Stimulated activated CD4-positive, alpha-beta T cell treated with anti-CD3 and anti-CD28 coated beads, TNF-alpha, amount 100 ng/mL, for 4 hours (primary cell): ENCODE results near the gene TUBG2.
"Not testable (repeated sequence)": the region's sequence is repeated elsewhere in the genome, so short reads cannot be mapped to it uniquely, and the experiment has no call there.

Experiments used
- DNase-seq, 3 experiments: peaks; one replicate each; pipeline ENCODE4 v3.0.0-alpha.2; 2020; ENCODE audit warnings: low read depth in 3 of 3

Gene TUBG2

GRCh38 chr17:42655528-42655927 is 3.6 kb upstream of the TUBG2 start:
- no peak for DNase-seq

GRCh38 chr17:42657824-42658588 is 1.1 kb upstream of the TUBG2 start:
- DNase-seq: no peak

DNA sequence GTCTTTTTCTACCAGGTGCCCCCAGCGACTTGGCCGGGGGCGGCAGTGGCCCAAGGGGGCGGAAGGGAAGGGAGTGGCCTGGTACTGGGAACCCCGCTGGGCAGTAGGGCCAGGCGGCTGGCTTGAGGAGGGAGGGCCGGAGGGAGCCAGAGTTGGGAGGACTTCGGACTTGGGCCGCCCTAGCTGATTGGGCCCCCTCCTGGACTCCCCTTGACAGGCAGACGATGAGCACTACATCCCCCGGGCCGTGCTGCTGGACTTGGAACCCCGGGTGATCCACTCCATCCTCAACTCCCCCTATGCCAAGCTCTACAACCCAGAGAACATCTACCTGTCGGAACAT is 819 bp downstream of the TUBG2 start:
- not testable (repeated sequence) for DNase-seq

DNA sequence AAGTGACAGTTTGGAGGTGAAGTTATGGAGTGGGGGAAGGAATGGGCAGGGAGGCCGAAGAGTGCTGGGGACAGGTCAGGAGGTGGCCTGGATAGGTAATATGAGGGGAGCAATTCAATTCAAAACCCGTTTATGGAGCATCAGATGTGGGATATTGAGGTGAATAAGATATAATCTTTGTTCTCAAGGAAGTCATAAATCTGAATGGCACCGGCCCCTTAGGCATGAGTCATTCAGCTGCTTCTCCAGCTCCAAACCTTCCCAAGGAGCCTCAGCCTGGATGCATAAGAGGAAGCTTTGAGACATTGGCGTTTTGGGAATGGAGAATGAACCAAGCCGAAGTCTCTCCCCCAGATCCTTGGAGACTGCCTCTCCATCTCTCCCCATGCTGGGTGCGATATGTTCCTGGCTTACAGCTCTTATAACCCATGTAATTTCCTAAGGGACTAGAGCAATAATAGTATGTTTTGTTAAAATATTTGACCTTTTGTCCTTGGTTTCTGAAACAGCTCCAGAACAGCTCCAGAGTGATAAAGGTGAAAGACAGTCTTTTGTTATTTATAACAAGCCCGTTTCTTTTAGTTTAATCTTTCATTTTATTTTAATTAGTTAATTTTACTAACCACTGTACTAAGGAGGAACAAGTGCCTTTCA is 1.7 kb downstream of the TUBG2 start:
- DNase-seq: no peak

GRCh38 chr17:42665581-42666001 is 6.5 kb downstream of the TUBG2 start:
- DNase-seq: no peak

DNA sequence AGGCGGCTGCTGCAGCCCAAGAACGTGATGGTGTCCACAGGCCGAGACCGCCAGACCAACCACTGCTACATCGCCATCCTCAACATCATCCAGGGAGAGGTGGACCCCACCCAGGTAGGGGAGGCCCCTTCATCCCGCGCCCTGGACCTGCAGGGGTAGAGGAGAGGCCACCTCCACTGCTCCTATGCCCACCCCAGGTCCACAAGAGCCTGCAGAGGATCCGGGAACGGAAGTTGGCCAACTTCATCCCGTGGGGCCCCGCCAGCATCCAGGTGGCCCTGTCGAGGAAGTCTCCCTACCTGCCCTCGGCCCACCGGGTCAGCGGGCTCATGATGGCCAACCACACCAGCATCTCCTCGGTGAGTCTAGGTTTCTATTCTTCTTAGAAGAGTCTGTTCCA is 7.0 kb downstream of the TUBG2 start:
- DNase-seq: not testable (repeated sequence)

- DNase-seq: no peak
Observed at GRCh38 chr17:42667088-42667951, 8.2 kb downstream of the TUBG2 start.

DNA sequence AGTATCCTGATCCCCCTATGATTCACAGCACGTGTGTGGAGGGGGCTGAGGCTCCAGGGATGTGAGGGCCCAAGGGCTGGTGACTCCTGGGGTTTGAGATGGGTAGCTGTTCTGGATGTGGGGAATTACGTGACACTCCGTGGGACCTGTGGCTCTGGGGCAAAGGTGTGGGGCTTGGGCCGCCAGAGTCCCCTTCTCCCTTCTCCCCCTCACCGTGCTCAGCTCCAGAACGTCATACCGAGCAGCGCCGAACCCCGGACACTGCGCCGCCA is 10.6 kb downstream of the TUBG2 start:
- no peak for DNase-seq

GRCh38 chr17:42669977-42670788 is 11.1 kb downstream of the TUBG2 start:
- DNase-seq: no peak

DNA sequence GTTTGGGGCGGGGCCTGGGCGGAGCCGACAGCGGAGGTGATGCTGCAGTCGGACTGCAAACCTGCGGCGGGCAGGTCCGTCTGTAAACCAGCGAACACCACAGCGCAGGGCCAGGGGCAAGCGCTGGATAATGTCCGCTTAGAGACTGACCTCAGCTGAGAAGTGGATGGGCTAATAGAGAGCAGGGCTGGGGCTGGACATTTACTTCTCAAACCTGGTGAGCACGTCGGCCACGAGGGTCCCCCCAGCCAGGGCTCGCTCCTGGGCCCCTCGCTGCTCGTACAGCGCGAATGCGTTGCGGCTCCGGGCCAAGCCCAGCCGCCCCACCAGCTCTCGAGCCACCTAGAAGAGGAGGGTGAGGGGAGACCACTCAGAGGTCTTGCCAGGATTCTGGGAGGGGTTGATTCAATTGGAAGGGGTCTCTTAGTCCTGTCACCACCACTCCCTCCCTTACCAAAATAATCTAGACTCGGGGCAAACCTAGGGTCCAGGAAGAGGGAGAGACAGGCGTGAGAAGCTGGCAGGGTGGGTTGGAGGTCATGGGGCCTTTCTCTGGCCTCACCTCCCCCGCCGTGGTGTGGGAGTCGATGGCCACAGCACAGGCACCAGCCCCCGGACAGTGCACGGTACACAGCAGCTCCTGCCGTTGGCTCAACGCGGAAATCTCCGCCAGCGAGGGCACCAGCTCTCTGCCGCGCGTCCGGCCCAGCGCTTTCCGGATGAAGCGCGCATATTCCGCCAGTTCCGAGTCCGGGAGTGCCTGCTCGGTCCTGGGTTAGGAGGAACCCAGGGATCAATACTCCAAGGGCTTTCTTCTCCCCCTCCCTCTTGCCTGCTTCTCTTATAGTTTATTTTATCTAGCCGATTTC is 11.9 kb downstream of the TUBG2 start:
- no peak for DNase-seq

GRCh38 chr17:42672038-42672437 is 13.0 kb downstream of the TUBG2 start:
- no peak for DNase-seq

GRCh38 chr17:42673266-42673884 is 14.3 kb downstream of the TUBG2 start:
- no peak for DNase-seq

GRCh38 chr17:42673885-42674754 is 15.0 kb downstream of the TUBG2 start:
- no peak for DNase-seq

GRCh38 chr17:42674755-42675347 is 15.8 kb downstream of the TUBG2 start:
- DNase-seq: no peak

DNA sequence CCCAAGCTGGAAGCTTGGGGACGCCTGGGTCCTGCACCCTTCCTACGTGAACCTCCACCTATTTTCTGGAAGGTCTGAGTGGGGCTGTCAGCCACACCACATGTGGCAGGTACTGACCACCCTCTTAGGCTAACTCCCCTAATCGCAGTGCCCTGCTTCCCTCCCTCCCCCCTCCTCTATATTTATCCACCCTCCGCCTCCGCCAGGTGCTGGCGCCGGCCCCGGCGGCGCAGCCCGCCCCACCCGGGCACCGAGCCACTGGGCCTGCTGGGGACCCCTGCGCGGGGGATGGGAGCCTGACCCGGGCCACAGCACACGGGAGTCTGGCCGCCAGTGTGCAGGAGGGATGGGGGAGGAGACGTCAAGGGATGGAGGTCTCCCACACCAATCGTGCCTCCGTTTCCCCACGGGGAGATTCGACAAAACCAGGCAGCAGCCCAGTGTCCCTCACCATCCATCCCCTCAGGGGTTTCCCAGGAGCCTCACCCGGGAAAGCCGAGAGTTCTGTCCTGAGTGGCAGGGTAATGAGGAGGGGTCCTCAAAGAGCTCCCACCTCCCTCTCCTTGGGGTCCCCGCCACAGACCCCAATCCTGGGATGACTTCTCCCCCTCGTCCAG is 16.4 kb downstream of the TUBG2 start:
- DNase-seq: no peak

GRCh38 chr17:42675965-42676423 is 16.9 kb downstream of the TUBG2 start:
- no peak for DNase-seq

DNA sequence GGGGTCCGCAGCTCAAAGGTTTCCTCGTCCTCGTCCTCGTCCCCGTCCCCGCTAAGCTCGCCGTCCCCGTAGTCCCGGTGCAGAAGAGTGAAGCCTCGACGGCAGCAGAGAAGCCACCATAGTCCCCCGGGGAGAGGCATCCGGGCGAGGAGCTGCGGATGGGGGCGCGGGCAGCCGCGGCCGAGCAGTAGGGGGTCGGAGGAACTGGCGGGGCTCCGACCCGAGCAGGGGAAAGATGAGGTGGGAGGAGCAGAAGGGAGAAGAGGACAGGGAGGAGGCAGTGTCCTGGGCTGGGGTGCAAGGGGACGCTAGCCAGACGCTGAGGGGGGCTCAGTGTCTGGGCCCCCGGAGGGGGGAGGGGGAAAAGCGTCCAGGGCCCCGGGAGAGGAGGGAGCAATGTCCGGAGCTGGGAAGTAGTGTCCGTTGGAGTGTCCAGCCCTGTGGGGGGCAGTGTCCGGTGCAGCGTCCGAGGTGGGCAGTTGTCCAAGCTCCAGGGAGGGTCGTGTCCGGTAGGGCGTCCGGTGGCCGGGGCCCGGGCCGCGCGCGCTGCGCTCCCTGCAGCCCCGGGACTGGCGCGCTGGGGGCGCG is 17.4 kb downstream of the TUBG2 start, which contains the start of gene PLEKHH3:
TSS of gene PLEKHH3 (minus strand) at position 571 of the 588 bp plus-strand sequence. CDS start at position 140, 431 bp downstream.
- no peak for DNase-seq
